SIG-M5 treated with dmso at 0.1 percent for 504 hours (cell line): Measurements from ENCODE around the gene ZNF747.
A peak's percentile ranks its signal among the peaks of the same experiment; 100 is the strongest.
"Not testable (repeated sequence)": the region's sequence is repeated elsewhere in the genome, so short reads cannot be mapped to it uniquely, and the experiment has no call there.

Experiments
- DNase-seq: peaks from one replicate; lab custom pipeline; 2025; ENCODE audit not compliant: unreplicated experiment; lab: John Stamatoyannopoulos, UW

The ZNF747 gene

GRCh38 chr16:30535106-30535776, 583 bp upstream of the ZNF747 start:
- DNase-seq = no peak

- no peak for DNase-seq
Observed at GRCh38 chr16:30533748-30534367, 800 bp downstream of the ZNF747 start.

GRCh38 chr16:30533146-30533522, 1.5 kb downstream of the ZNF747 start:
- DNase-seq = no peak

- DNase-seq = no peak
Observed at GRCh38 chr16:30532285-30533145, 2.1 kb downstream of the ZNF747 start.

GRCh38 chr16:30530163-30531037, 4.3 kb downstream of the ZNF747 start:
- DNase-seq = no peak

- DNase-seq = no peak
Observed at GRCh38 chr16:30528799-30529457, 5.7 kb downstream of the ZNF747 start.

- peak; percentile 92 for DNase-seq
Observed at GRCh38 chr16:30527635-30528178, 7.0 kb downstream of the ZNF747 start.

GRCh38 chr16:30526823-30527634, 7.6 kb downstream of the ZNF747 start:
- DNase-seq = peak; percentile 96

- peak; percentile 40 for DNase-seq
Observed at GRCh38 chr16:30526137-30526822, 8.4 kb downstream of the ZNF747 start, which contains the start of gene ZNF768. Gene ZNF768 (minus strand): TSS chr16:30526566. CDS start chr16:30526413, 153 bp downstream.

GRCh38 chr16:30525844-30526136, 8.9 kb downstream of the ZNF747 start:
- DNase-seq = peak; percentile 46

- no peak for DNase-seq
Observed at GRCh38 chr16:30524575-30525568, 9.8 kb downstream of the ZNF747 start.

- DNase-seq = no peak
Observed at GRCh38 chr16:30523768-30524574, 10.7 kb downstream of the ZNF747 start.

- DNase-seq = not testable (repeated sequence)
Observed at GRCh38 chr16:30522702-30523463, 11.8 kb downstream of the ZNF747 start.

- DNase-seq = no peak
Observed at GRCh38 chr16:30521873-30522641, 12.6 kb downstream of the ZNF747 start.

- DNase-seq = no peak
Observed at GRCh38 chr16:30521476-30521872, 13.2 kb downstream of the ZNF747 start.
